Epithelial cell of esophagus (primary cell): ENCODE measurements around the gene ASPHD1.

ENCODE experiments used
- DNase-seq: peaks from one replicate; pipeline ENCODE4 v3.0.0; 2010; ENCODE audit warnings: low read depth
- H3K4me3 ChIP-seq: 2 replicates; pipeline ENCODE4 v1.5.1; 2011; ENCODE audit warnings: mild to moderate bottlenecking, low read length, control low read depth
- CTCF ChIP-seq: IDR thresholded peaks from 2 replicates; pipeline ENCODE4 v1.5.1; 2011; ENCODE audit warnings: low read depth, mild to moderate bottlenecking, low read length, control low read depth, inconsistent platforms; ENCODE audit not compliant: insufficient read depth; ENCODE audit errors: missing control alignments

ASPHD1 gene

GRCh38 chr16:29858974-29859373, 41.3 kb upstream of the ASPHD1 start:
- no peak for DNase-seq
- no peak overlapping the region for H3K4me3 ChIP-seq
- TF ChIP-seq CTCF, result no peak

- H3K4me3 ChIP-seq, result no peak overlapping the region
- no peak for DNase-seq
- no peak for TF ChIP-seq CTCF
Observed at GRCh38 chr16:29860218-29860617, 40.1 kb upstream of the ASPHD1 start.

- peak overlapping the region; percentile 81 for H3K4me3 ChIP-seq
- no peak for TF ChIP-seq CTCF
- peak; percentile 25 for DNase-seq
Observed at GRCh38 chr16:29862383-29862883, 37.9 kb upstream of the ASPHD1 start.

GRCh38 chr16:29862884-29863668, 37.2 kb upstream of the ASPHD1 start, which contains the start of gene CDIPT:
CDIPT (minus strand) TSS chr16:29863226; CDS start chr16:29862857, 369 bp downstream.
- TF ChIP-seq CTCF, result peak; percentile 73
- H3K4me3 ChIP-seq, result peak within 1 kb of the TSS; percentile 81
- DNase-seq, result peak; percentile 98

- DNase-seq, result no peak
- peak overlapping the region; percentile 81 for H3K4me3 ChIP-seq
- TF ChIP-seq CTCF, result no peak
Observed at GRCh38 chr16:29863669-29863984, 36.7 kb upstream of the ASPHD1 start.

- H3K4me3 ChIP-seq, result no peak overlapping the region
- no peak for TF ChIP-seq CTCF
- no peak for DNase-seq
Observed at GRCh38 chr16:29864205-29864604, 36.1 kb upstream of the ASPHD1 start.
